Loucy (cell line): ENCODE measurements around the gene CTU1.

Experiments used
- H2AFZ ChIP-seq: fragments of 200-600 bp; sonication (generic); 2 replicates; pipeline ENCODE4 v1.6.0; 2016; ENCODE audit warnings: antibody characterized with exemption, mild to moderate bottlenecking, low read length, moderate library complexity
- H3F3A ChIP-seq: fragments of 200-600 bp; 2 replicates; pipeline ENCODE4 v1.6.0; 2016; ENCODE audit warnings: antibody characterized with exemption, low read depth, mild to moderate bottlenecking
- H3K27me3 ChIP-seq: fragments of 200-600 bp; sonication (generic); 2 replicates; pipeline ENCODE4 v1.6.1; 2014; ENCODE audit warnings: low read length, mild to moderate bottlenecking; ENCODE audit not compliant: insufficient read depth, poor library complexity, severe bottlenecking
- H3K36me3 ChIP-seq: fragments of 200-600 bp; sonication (generic); 2 replicates; pipeline ENCODE4 v1.6.1; 2016; ENCODE audit warnings: low read length; ENCODE audit not compliant: insufficient read depth
- H3K4me1 ChIP-seq: fragments of 200-600 bp; sonication (generic); 2 replicates; pipeline ENCODE4 v1.5.1; 2014; ENCODE audit warnings: low read length, mild to moderate bottlenecking; ENCODE audit not compliant: insufficient read depth, poor library complexity, severe bottlenecking
- H3K4me2 ChIP-seq: fragments of 200-600 bp; sonication (generic); 2 replicates; pipeline ENCODE4 v1.6.0; 2014; ENCODE audit warnings: antibody characterized with exemption, low read length, low read depth, mild to moderate bottlenecking; ENCODE audit not compliant: poor library complexity, severe bottlenecking
- H3K4me3 ChIP-seq: fragments of 200-600 bp; sonication (generic); 2 replicates; pipeline ENCODE4 v1.5.1; 2014; ENCODE audit warnings: low read length, mild to moderate bottlenecking, mixed read lengths; ENCODE audit not compliant: poor library complexity, severe bottlenecking
- H3K79me2 ChIP-seq: fragments of 200-600 bp; sonication (generic); 2 replicates; pipeline ENCODE4 v1.6.1; 2014; ENCODE audit warnings: low read length; ENCODE audit not compliant: insufficient read depth
- H3K9ac ChIP-seq: fragments of 200-600 bp; sonication (generic); 2 replicates; pipeline ENCODE4 v1.6.0; 2014; ENCODE audit warnings: mild to moderate bottlenecking, low read depth, low read length, moderate library complexity; ENCODE audit not compliant: poor library complexity, severe bottlenecking
- H3K9me2 ChIP-seq: fragments of 200-600 bp; sonication (generic); replicated peaks from 2 replicates; pipeline ENCODE4 v1.6.1; 2016; ENCODE audit warnings: low read depth, low read length, mixed read lengths
- H3K9me3 ChIP-seq: fragments of 200-600 bp; sonication (generic); 2 replicates; pipeline ENCODE4 v1.6.1; 2014; ENCODE audit warnings: mild to moderate bottlenecking, antibody characterized with exemption, low read length, low read depth; ENCODE audit not compliant: insufficient read depth
- H4K20me1 ChIP-seq: fragments of 200-600 bp; sonication (generic); 2 replicates; pipeline ENCODE4 v1.6.0; 2014; ENCODE audit warnings: antibody characterized with exemption, low read length, mild to moderate bottlenecking; ENCODE audit not compliant: insufficient read depth, poor library complexity, severe bottlenecking
- CTCF ChIP-seq: fragments of 200-600 bp; sonication (generic); conservative IDR thresholded peaks from 2 replicates; pipeline ENCODE4 v1.5.1; 2014; ENCODE audit warnings: mild to moderate bottlenecking, antibody characterized with exemption, low read length
- EZH2phosphoT487 ChIP-seq: fragments of 200-600 bp; IDR thresholded peaks from 2 replicates; pipeline ENCODE4 v1.6.1; 2018; ENCODE audit warnings: antibody characterized with exemption, mild to moderate bottlenecking, moderate library complexity, borderline replicate concordance

The CTU1 gene

DNA sequence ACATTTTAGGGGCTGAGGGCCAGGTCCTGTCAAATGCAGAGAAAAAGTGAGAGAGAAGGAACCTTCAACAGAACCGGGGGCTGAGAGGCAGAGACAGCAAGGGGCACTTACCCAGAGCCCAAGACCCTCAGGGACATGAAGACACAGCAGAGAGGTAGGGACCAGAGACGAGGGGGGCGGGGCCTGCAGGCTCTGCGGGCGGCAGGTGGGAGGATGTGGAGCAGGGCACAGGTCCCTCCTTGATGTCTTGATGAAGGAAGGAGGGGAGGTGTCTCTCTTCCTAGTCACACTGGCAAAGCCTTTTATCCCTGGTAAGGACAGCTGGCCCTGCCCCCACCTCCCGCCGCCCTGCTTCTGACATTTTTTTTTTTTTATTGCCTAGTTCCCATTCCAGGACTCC is 25.6 kb downstream of the CTU1 start, which contains the start of gene KLK14:
KLK14 (minus strand) TSS at position 277 of the 400 bp plus-strand sequence; CDS start at position 4, 273 bp downstream.
- no peaks in the 10 kb centered on the region for H3K4me1 ChIP-seq

DNA sequence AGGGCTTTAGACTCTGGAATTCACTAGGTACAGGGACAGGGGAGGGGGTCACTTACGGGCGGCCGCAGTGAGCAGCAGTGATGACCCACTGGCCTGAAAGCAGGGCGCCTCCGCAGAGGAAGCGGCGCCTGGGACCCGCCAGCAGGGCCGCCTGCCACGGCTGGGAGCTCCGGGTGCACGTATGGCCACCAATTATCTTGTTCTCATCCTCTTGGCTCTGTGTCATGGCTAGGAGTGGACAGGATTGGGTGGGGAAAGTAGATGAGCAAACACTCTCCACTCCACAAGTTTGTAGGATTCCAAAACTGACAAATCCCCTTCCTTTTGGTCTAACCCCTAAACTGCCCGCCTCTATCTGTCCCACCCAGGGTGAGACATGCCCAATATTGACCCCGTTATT is 26.7 kb downstream of the CTU1 start:
- H3K4me3 ChIP-seq: no peak overlapping the region
- H3K9ac ChIP-seq: no peak overlapping the region
- no peaks in the 10 kb centered on the region; the same call in 1 of the 2 replicates for H3K9me3 ChIP-seq
- no peaks in the 10 kb centered on the region for H3K4me1 ChIP-seq
- no peaks in the 10 kb centered on the region for H3K36me3 ChIP-seq
- H3K27me3 ChIP-seq: no peaks in the 10 kb centered on the region
- H4K20me1 ChIP-seq: no peaks in the 10 kb centered on the region
- H3K9me2 ChIP-seq: no peaks in the 10 kb centered on the region
- TF ChIP-seq CTCF: no peak
- TF ChIP-seq EZH2phosphoT487: no peak
- H3F3A ChIP-seq: no peaks in the 10 kb centered on the region
- no peak overlapping the region for H2AFZ ChIP-seq
- H3K4me2 ChIP-seq: no peak overlapping the region
- H3K79me2 ChIP-seq: no peaks in the 10 kb centered on the region

More for the DNA sequence above, 25.6 kb downstream of the CTU1 start, which contains the start of gene KLK14:
- H3F3A ChIP-seq: no peaks in the 10 kb centered on the region
- no peaks in the 10 kb centered on the region for H3K9me2 ChIP-seq
- H3K9ac ChIP-seq: no peak within 1 kb of the TSS
- no peak within 1 kb of the TSS for H2AFZ ChIP-seq
- no peaks in the 10 kb centered on the region for H4K20me1 ChIP-seq
- no peaks in the 10 kb centered on the region for H3K36me3 ChIP-seq
- no peak for TF ChIP-seq EZH2phosphoT487
- TF ChIP-seq CTCF: no peak
- H3K4me2 ChIP-seq: no peak within 1 kb of the TSS
- no peaks in the 10 kb centered on the region; the same call in 1 of the 2 replicates for H3K9me3 ChIP-seq
- H3K79me2 ChIP-seq: no peaks in the 10 kb centered on the region
- no peak within 1 kb of the TSS for H3K4me3 ChIP-seq
- no peaks in the 10 kb centered on the region for H3K27me3 ChIP-seq

DNA sequence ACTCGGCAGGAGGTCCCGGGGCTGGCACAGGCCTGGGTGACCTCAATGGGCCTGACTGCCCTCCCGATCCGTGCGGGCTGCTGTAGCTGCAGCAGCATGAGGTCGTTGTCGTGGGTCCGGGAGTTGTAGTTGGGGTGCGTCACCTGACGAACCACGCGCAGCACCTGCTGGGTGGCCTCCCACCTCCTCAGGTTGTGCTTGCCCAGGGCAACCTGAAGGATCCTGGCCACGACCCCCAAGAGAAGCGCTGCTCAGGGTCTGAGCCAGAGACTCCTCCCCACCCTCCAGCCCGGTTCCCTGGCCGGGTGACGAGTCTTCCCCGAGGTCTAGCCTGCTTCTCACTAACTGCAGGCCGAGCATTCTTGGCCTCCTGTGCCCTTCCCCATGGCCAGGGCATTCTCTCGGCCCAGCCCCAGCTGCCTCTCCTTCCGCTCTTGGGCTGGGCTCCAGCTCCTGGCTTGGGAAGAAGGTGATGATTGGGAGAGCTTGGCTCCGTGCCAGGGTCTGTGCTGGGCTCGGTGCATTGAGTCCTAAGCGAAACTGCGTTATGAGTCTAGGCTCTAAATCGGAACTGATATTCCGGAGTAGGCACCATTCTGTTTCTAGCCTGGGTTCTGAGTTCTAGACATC is 28.6 kb downstream of the CTU1 start:
- Histone ChIP-seq H3K9ac (no peak overlapping the region), H3K4me1 (no peaks in the 10 kb centered on the region), H3K9me2 (no peaks in the 10 kb centered on the region), H3K4me3 (no peak overlapping the region), H4K20me1 (no peaks in the 10 kb centered on the region), H3K36me3 (no peaks in the 10 kb centered on the region), H3K4me2 (no peak overlapping the region), H3K79me2 (no peaks in the 10 kb centered on the region), H3F3A (no peaks in the 10 kb centered on the region), H3K27me3 (no peaks in the 10 kb centered on the region), H3K9me3 (no peaks in the 10 kb centered on the region; the same call in 1 of the 2 replicates), H2AFZ (no peak overlapping the region)
- TF ChIP-seq CTCF (no peak), EZH2phosphoT487 (no peak)
